Right lobe of liver (tissue), 4 donors: ENCODE measurements around the gene HOXC11.

Experiments
- POLR2A ChIP-seq: fragments of 450-650 bp; IDR thresholded peaks from one replicate; pipeline ENCODE4 v1.6.1; 2017; ENCODE audit warnings: antibody characterized with exemption, mild to moderate bottlenecking
- TF ChIP-seq, protein P1 (sequence below), 4 donors: fragments of 200-600 bp in 3 of 4; fragments of 450-650 bp in 1 of 4; IDR thresholded peaks; one replicate each; pipeline versions ENCODE4 v1.5.1 to v1.8.0; 2016 to 2022; ENCODE audit warnings: antibody characterized with exemption in 4 of 4, mild to moderate bottlenecking in 2 of 4
- donor health status: DM: no; HTN: no; CAD: no.
- donor health status: DM: no; HTN: no; CAD: no.
- donor health status: DM: no; HTN: yes; CAD: no.

DNA sequence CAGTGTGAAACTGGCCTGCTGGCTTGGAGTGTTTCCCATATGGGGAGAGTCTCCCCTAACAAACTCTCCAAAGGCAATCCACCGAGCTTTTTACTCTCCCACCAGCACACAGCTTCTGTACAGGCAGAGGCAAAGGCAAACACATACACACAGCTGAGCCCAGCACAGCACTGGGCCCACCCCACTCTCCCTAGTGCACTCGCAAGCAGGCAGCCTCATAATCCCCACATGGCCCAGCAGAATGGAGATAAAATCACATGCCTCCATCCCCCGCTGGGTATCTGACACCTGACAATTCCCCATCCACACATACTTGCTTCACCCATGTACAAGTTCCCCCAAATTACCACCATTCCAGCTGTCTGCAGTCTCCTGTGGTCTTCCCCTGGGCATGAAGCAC, 14.8 kb upstream of the HOXC11 start:
- TF ChIP-seq, protein P1, sequence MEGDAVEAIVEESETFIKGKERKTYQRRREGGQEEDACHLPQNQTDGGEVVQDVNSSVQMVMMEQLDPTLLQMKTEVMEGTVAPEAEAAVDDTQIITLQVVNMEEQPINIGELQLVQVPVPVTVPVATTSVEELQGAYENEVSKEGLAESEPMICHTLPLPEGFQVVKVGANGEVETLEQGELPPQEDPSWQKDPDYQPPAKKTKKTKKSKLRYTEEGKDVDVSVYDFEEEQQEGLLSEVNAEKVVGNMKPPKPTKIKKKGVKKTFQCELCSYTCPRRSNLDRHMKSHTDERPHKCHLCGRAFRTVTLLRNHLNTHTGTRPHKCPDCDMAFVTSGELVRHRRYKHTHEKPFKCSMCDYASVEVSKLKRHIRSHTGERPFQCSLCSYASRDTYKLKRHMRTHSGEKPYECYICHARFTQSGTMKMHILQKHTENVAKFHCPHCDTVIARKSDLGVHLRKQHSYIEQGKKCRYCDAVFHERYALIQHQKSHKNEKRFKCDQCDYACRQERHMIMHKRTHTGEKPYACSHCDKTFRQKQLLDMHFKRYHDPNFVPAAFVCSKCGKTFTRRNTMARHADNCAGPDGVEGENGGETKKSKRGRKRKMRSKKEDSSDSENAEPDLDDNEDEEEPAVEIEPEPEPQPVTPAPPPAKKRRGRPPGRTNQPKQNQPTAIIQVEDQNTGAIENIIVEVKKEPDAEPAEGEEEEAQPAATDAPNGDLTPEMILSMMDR (IDR thresholded peaks at IDR 0.05) = no peak
- no peak for TF ChIP-seq POLR2A
